Germinal center (tissue), 1 donor: ENCODE measurements around the gene NINJ1.
"Not testable (repeated sequence)": the region's sequence is repeated elsewhere in the genome, so short reads cannot be mapped to it uniquely, and the experiment has no call there.

Experiments used
- DNase-seq: peaks from one replicate; pipeline ENCODE4 v3.0.0; 2012; ENCODE audit warnings: mixed read lengths, low spot score

Gene NINJ1

DNA sequence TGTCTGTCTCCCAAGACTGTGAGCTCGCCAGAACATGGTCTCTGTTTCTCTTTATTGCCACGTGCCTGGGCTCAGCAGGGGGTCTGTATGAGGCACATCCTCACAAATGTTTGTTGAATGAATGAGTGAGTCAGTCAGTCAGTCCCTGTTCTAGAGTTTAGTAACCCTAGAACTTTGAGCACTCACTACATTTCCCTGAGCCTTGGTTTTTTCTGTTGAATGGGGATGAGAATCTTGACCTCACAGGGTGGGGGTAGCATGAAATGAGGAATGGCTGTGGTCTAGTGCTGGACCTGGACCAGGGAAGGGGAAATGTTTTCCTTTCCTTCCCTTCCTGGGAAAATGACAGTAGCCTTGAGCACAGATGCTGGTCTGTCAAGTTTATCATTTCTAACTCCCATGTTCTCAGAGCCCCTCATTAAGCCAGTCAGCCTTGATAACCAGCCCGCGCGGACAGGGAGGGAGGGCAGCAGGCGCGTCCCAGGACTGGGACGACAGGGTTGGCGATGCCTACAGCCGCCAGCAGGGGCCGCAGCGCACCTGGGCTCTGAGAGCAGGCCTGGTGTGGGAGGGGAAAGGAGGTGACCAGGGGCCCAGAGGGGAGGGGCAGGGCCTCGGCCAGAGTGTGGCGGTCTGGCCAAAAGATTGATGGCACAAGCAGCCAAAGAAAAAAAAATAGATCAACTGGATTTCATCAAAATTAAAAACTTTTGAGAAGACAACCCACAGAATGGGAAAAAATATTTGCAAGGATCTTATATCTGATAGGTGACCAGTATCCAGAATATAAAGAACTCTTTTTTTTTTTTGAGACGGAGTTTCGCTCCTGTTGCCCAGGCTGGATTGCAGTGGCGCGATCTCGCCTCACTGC, 25.8 kb upstream of the NINJ1 start:
- peak; percentile 84 for DNase-seq

GRCh38 chr9:93156475-93157008, 22.5 kb upstream of the NINJ1 start:
- DNase-seq: no peak

GRCh38 chr9:93155716-93156474, 21.8 kb upstream of the NINJ1 start:
- DNase-seq: no peak

DNA sequence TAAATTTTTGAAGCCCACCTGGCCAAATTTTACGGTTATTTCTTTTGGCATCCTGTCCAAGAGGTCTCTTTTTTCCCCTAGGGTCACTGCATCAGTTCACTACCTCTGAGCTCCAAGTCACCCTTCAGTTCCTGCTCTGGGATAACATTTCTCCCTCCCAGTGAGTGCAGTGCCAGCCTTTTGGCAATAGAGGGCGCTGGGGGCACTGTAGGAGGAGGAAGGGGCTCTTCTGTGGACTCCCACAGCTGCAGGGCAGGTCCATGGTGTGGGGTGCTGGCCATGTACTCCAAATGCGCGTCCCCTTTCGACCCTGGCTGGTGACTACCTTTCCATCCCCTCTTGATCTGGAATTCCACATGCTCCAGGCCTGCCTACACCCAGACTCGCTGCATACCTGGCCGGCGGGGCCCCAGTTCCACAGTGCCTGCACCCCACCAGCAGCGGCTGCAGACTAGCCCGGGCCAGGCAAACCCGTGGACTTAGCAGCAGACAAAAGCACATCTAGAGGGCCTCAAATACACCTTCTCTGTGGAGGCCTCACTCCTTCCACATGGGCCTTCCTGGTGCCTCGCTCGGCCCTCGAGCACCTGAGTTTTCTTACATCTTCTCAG, 20.3 kb upstream of the NINJ1 start:
- peak; percentile 68 for DNase-seq

GRCh38 chr9:93151097-93151784, 17.2 kb upstream of the NINJ1 start:
- no peak for DNase-seq

DNA sequence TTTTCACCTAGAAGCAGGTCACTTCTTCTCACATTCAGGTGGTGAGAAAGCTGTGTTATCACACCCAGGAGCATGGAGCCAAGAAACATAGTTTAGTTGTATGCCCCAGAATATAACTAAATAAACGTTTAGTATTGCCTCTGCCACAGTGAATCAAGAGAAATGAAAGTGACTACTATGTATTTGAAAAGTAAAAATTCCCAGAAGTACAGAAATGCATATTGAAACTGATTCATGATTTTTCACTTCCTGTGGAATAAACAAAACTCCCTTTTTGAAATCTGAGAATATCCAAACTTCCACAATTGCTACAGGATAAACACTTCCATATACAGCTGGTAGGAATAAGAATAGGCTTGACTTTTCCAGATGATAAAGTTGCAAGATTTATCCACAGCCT, 15.3 kb upstream of the NINJ1 start:
- no peak for DNase-seq

- DNase-seq: no peak
Observed at GRCh38 chr9:93148721-93149120, 14.7 kb upstream of the NINJ1 start.

DNA sequence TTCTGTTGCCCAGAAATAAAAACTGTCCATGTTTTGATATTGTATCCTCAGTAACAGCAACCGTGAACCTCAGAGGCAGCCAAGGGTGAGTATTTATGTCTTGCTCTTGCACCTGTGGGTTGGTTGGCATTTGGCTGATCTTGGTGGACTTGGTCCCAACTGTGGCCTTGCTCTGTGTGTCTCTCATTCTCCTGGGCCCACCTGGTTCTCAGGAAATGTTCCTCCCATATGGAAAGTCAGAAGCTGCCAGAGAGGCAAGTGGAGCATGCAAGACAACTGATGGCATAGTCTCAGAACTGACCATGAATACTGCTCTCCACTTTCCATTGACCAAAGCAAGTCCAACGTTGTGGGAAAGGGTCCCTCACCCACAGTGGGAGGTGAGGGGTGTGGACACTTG, 13.6 kb upstream of the NINJ1 start:
- DNase-seq: no peak

DNA sequence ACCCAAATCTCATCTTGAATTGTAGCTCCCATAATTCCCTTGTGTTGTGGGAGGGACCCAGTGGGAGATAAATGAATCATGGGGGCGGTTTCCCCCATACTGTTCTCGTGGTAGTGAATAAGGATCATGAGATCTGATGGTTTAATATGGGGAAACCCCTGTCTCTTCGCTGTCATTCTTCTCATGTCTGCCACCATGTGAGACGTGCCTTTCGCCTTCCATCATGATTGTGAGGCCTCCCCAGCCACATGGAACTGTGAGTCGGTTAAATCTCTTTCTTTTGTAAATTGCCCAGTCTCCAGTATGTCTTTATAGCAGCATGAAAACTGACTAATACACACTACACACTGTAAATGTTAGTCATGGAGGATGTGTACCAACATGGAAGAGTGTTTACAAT, 12.6 kb upstream of the NINJ1 start:
- DNase-seq: not testable (repeated sequence)

- peak; percentile 53 for DNase-seq
Observed at GRCh38 chr9:93143830-93144530, 9.9 kb upstream of the NINJ1 start.

DNA sequence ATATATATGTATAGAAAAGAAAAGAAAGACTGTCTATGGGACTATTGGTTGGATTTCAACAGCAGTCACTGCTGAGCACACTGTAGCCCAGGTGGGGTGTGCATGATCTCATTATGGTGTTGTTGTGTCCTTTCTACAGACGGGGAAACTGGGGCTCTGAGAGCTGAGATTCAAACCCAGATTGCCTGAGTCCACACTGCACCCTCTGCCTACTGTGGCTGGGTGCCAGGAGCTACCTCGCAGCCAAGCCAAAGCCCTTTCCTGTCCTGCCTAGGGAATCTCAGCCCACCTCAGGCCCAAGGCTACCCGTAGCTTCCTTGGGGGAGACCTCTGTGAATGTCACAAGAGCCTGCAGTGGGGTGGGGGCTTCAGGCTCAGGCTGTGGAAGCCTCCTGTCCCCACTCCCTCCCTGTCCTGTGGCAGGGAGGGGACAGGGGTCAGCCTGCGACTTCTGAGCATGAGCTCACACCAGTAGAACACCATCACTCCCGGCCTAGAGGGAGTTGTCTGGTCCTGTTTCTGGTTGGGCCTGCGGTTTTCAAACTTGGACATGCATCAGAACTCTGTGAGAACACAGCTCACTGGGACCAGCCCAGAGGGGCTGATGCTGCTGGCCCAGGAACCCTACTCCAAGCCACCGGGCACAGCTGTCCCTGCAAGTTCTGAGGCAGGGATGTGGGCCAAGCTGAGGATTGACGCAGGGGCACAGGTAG, 7.9 kb upstream of the NINJ1 start:
- DNase-seq: no peak

DNA sequence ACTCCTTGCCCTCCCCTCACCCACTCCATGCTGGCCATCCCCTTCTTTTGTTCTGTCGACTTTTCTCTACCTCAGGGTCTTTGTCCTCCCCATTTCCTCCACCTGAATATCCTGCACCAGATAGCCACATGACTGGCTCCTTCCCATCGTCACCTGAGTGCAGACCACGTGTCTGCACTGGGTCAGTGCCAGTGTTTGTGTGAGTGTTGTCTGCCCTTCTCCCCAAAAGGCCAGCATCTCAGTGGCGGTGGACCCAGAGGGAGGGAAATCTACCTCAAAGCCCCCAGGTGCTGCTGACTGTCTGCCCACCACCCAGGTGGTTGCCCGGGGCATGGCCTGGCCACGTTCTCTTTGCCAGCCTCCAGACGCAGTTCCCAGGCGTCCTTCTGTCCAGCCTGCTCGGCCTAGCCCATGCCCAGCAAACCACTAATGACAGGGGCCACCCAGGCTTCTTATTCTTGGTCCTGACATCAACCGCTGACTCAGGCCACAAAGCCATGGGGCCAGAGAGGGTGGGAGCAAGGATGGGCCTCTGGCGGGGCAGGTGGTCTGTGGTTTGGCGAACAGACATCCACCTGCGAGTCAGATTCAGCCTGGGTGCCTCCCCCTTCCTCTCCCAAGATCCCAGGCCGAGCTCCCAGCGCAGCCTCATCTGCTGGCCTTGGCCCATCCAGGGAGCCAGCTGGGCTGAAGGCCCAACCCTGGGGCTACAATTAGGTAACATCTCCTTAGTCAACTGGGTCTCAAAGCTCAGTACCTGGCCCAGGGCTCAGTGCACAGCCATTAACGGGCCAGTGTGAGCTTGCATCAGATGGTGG, 5.5 kb upstream of the NINJ1 start:
- no peak for DNase-seq

DNA sequence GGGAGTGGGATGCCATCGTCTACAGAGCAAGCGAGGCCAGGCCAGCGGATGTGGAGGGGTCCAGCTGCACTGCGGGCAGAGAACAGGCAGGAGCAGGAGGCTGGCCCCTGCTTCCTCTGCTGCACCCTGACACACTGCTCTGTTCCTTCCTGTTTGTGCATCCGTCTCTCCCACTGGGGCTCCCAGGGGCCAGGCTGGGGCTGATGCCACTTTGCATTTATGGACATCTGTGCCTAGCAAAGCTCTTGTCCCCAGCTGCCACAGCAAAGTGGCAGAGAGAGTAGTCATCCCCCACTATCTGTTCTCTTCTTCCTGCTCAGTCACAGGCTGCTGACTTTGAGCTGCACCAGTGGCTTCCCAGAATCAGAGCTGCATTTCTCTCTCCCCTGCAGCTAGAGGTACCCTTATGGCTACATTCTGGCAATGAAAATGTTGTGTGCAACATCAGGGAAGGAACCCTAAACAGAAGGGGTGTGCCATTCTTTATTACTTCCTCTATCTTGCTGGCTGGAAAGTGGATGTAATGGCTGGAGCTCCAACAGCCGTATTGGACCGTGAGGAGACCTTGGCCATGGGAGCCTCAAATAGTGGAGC, 4.2 kb upstream of the NINJ1 start:
- peak; percentile 81 for DNase-seq

GRCh38 chr9:93137362-93137761, 3.3 kb upstream of the NINJ1 start:
- DNase-seq: no peak

- DNase-seq: no peak
Observed at GRCh38 chr9:93136011-93136440, 2.0 kb upstream of the NINJ1 start.

DNA sequence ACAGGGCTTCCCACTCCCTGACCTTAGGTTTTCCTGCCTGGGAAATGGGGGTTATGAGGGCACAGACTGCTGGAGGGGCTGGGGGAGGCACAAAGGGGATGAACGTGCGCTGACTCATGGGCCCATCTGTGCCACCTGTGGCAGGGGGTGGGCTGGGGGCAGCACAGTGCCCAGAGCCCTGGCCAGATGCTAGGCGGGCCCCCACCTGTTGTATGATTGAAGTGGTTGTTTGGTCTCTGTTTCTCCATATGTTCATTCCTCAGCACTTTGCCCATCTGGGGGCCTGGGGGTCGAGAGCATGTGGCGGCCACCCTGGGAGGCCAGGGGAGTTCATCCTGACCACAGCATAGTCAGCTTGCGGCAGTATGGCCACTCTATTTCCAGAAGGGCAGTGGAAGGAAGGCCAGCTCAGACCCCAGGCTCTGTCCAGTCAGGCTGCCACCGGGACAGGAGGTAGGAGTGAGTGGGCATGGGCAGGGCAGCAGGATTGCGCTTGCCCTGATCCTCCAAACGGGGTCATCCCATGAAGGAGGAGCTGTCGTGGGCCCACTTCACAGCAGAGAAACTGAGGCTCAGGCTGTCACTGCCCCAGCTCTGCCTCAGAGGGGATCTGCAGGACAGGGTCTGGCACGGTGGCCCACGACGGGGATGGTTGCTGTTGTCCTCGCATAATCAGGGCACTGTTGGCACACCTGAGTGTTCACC, 841 bp upstream of the NINJ1 start:
- peak; percentile 2 for DNase-seq

DNA sequence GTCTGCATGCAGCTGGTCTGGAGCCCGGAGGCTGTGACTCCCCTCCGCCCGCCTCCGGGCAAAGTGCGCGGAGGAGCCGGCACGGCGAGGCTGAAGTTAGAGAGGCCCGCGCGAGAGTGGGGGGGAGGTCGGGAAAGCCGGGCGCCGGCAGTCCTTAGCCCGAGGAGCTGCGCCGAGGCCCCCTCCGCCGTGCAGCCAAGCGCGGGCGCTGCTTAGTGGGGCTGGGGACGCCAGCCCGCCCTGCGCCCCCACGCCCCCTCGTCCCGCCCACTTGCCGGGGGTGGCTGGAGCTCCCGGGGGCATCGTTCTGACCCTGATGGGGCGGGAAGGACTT, 403 bp downstream of the NINJ1 start:
- peak; percentile 59 for DNase-seq

DNA sequence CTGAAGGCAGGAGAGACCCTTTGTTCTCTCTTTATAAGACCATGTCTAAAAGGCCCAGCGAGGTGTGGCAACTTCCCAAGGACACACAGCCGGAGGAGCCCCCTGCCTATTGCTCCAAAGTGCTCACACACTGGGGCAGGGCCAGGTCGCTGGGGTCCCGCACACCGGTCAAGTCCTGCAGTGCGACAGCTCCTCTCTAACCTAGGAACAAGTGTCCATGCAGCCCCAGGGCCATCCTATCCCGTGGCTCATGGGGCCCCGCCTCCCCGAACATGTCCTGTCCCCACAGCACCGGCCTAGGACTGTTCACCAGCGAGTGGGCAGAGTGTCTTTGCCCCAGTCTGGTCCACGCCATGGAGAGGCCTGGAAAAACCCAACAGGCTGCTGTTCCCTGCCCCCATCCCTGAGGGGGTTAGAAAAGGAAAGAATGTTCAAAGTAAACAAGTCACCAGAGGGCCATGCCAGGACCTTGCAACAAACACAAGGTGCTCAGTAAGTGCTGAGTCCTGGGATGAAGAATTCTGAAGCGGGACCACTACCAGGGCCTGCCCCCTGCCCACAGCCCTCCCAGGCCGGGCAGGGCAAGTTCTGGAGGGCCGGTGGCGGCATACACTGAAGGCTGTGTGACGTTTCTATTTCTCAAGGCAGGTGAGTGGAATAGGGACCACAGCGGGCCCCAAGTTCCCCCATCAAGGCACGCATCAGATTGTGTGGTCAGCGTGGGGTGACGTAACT, 938 bp downstream of the NINJ1 start:
- no peak for DNase-seq
